H1 (cell line): ENCODE data around the gene VHLL. TPM values are rescaled to one million over a fixed set of nuclear protein-coding genes. Genes with fewer than 3 reads are reported as not detected.

Experiments used
- SIX5 ChIP-seq: IDR thresholded peaks from 2 replicates; pipeline ENCODE4 v1.6.1; 2011; ENCODE audit warnings: mild to moderate bottlenecking, low read depth, low read length
- polyA plus RNA-seq, 7 experiments: library from polyadenylated mRNA; depleted of rRNA in 3 of 7; stranded (reverse) in 5 of 7; unstranded in 2 of 7; fragments of >200 nt in 5 of 7; fragments of 200-250 nt in 2 of 7; gene quantifications; 1 replicate in 5 of 7; 2 replicates in 1 of 7; 4 replicates in 1 of 7; pipeline versions ENCODE4 v1.2.1 to v1.2.3, GENCODE V29; 2011 to 2013; ENCODE audit warnings: missing spikeins in 2 of 7, mixed read lengths in 2 of 7
- total RNA-seq: library from RNA; stranded (reverse); fragmentation: NEBNext Ultra II Directional; extraction: Animal tissue kit (Norgen Biotek cat#: 25700); gene quantifications from 2 replicates; pipeline ENCODE4 v1.2.1, GENCODE V29; 2021

VHLL gene
- total and polyA plus RNA-seq, 2 of the 8 experiments (the other 6 are each of a cell fraction or from before 2014, with no cell fraction given) = not detected

DNA sequence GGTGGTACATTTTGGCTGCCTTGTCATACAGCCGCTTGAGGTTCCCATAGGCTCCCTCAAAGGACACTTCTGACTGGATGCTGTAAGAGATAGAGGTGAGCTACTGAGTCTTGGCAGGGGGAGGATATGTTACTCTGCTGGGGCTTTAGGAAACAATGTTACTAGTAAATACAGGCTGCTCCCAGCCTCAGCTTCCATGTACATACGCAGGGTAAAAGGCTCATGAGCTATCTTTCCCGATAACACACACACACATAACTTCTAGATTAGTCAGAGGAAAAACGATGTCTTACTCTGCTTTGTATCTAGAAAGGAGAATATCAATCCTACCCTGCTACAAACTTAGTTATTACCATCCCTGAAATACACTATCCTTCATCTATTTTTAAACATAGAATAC lies 30.8 kb downstream of the VHLL start (continued):
- TF ChIP-seq SIX5 = no peak
